Endothelial cell (in vitro differentiated cells): ENCODE results near the gene MGME1. TPM values are rescaled to one million over a fixed set of nuclear protein-coding genes. Genes with fewer than 3 reads are reported as not detected.

ENCODE experiments used
- DNase-seq: peaks from one replicate; pipeline ENCODE4 v3.0.0; 2021; ENCODE audit warnings: low spot score
- H3K27ac Mint-ChIP-seq: one replicate; pipeline ENCODE4 v1.8.0; 2021; ENCODE audit warnings: mixed read lengths, inconsistent platforms; ENCODE audit not compliant: unreplicated experiment
- H3K27me3 Mint-ChIP-seq: one replicate; pipeline ENCODE4 v1.8.0; 2021; ENCODE audit warnings: mild to moderate bottlenecking, moderate library complexity, mixed read lengths, inconsistent platforms; ENCODE audit not compliant: unreplicated experiment
- H3K36me3 Mint-ChIP-seq: one replicate; pipeline ENCODE4 v1.8.0; 2021; ENCODE audit warnings: mild to moderate bottlenecking, low read depth, mixed read lengths, inconsistent platforms; ENCODE audit not compliant: unreplicated experiment
- H3K4me1 Mint-ChIP-seq: one replicate; pipeline ENCODE4 v1.8.0; 2021; ENCODE audit warnings: mild to moderate bottlenecking, mixed read lengths, inconsistent platforms; ENCODE audit not compliant: unreplicated experiment
- H3K4me3 Mint-ChIP-seq: one replicate; pipeline ENCODE4 v1.8.0; 2021; ENCODE audit warnings: mild to moderate bottlenecking, mixed read lengths, inconsistent platforms; ENCODE audit not compliant: unreplicated experiment
- H3K9me3 Mint-ChIP-seq: one replicate; pipeline ENCODE4 v1.8.0; 2021; ENCODE audit warnings: mixed read lengths, inconsistent platforms; ENCODE audit not compliant: unreplicated experiment
- total RNA-seq: library from RNA; stranded (reverse); fragmentation: NEBNext Ultra II Directional; extraction: Animal tissue kit (Norgen Biotek cat#: 25700); gene quantifications from one replicate; pipeline ENCODE4 v1.2.1, GENCODE V29; 2021; ENCODE audit not compliant: unreplicated experiment
- TF ChIP-seq, protein P1 (sequence below): fragments of 200-600 bp; sonication (generic); IDR thresholded peaks from one replicate; pipeline ENCODE4 v1.5.0; 2021; ENCODE audit warnings: antibody characterized with exemption; ENCODE audit not compliant: unreplicated experiment

MGME1 gene
- total RNA-seq, 1 donor from 2014 or later = 17.5 TPM

DNA sequence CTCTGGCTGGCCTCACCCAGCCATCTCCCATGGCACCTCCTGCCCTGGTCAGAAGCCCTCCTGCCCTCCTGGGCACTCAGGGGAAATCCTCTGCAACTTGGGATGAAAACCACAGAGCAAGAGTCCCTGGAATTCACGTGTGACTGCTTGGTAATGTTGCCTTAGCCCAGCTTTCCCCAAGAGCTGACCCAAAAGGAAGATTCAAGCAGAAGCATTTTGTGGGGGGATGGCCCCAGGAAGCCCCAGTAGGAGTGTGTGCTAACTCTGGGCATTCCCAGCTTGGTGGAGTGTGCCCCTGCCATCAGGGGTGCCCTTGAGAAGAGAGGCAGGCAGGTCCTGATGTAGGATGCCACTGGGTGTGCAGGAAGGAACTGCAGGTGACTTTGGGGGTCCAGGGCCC, 35.7 kb upstream of the MGME1 start:
- H3K36me3 Mint-ChIP-seq = no peaks in the 10 kb centered on the region
- TF ChIP-seq, protein P1, sequence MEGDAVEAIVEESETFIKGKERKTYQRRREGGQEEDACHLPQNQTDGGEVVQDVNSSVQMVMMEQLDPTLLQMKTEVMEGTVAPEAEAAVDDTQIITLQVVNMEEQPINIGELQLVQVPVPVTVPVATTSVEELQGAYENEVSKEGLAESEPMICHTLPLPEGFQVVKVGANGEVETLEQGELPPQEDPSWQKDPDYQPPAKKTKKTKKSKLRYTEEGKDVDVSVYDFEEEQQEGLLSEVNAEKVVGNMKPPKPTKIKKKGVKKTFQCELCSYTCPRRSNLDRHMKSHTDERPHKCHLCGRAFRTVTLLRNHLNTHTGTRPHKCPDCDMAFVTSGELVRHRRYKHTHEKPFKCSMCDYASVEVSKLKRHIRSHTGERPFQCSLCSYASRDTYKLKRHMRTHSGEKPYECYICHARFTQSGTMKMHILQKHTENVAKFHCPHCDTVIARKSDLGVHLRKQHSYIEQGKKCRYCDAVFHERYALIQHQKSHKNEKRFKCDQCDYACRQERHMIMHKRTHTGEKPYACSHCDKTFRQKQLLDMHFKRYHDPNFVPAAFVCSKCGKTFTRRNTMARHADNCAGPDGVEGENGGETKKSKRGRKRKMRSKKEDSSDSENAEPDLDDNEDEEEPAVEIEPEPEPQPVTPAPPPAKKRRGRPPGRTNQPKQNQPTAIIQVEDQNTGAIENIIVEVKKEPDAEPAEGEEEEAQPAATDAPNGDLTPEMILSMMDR = no peak
- DNase-seq = no peak
- H3K9me3 Mint-ChIP-seq = no peaks in the 10 kb centered on the region
- H3K27me3 Mint-ChIP-seq = peaks cover 9% of the 10 kb centered on the region
- H3K27ac Mint-ChIP-seq = no peak overlapping the region
- H3K4me1 Mint-ChIP-seq = peaks cover 19% of the 10 kb centered on the region
- no peak overlapping the region for H3K4me3 Mint-ChIP-seq

DNA sequence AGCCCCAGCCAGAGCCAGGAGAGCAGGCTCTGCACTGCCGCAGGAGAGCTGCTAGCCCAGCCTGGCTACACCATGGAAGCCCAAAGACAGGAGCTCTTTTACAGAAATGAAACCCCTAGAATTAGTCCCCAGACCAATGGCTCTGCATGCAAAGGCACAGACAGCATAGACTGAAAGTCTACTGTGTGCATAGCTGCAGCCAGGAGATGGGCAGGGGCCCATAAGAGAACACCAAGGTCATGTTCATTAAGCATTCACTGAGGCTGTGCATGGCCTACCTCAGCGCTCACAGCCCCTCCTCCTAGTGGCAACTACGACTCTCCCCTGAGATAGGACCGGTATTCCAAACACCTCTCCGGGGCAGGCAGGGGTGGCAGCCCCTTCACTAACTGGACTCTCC, 35.1 kb upstream of the MGME1 start:
- H3K4me1 Mint-ChIP-seq = peaks cover 19% of the 10 kb centered on the region
- no peak overlapping the region for H3K27ac Mint-ChIP-seq
- no peaks in the 10 kb centered on the region for H3K36me3 Mint-ChIP-seq
- DNase-seq = no peak
- H3K4me3 Mint-ChIP-seq = no peak overlapping the region
- H3K9me3 Mint-ChIP-seq = no peaks in the 10 kb centered on the region
- TF ChIP-seq, protein P1 = no peak
- peaks cover 9% of the 10 kb centered on the region for H3K27me3 Mint-ChIP-seq

DNA sequence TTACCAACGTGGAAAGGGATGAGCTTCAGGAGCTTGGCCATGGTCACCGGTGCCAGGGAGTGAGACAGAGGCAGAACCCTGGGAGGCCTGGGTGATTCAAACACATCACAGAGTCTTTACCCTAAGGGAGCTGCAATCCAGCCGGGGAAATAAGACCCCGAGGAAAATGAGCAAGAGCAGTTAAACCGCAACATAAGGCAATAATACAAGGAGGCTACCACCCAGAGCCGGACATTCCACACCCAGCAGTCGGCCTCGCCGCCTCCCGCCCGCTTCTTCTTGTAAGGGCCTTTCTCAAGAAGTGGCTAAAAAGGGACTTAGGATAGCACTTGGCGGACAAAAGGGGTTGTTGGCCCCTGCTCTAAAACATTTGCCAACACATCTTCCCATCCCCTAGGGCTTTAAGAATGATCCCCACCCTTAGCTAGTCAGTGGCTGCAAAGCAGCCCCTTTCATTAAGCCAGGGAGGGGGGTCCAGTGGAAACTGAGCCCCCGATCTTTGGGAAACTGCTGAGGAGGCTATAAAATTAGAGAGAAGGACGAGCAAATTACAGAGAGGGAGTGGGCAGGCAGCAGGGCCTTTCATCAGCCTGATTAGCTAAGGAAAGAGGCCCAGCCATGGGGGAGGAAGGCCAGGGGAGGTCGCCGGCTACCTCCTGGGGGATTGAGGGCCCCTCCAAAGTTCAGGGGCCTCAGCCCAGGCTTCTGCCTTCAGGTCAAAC, 34.5 kb upstream of the MGME1 start:
- Mint-ChIP-seq H3K27me3 (peaks cover 9% of the 10 kb centered on the region), H3K4me3 (no peak overlapping the region), H3K36me3 (no peaks in the 10 kb centered on the region), H3K27ac (no peak overlapping the region), H3K4me1 (peaks cover 22% of the 10 kb centered on the region), H3K9me3 (no peaks in the 10 kb centered on the region)
- DNase-seq = no peak
- TF ChIP-seq, protein P1 = no peak

DNA sequence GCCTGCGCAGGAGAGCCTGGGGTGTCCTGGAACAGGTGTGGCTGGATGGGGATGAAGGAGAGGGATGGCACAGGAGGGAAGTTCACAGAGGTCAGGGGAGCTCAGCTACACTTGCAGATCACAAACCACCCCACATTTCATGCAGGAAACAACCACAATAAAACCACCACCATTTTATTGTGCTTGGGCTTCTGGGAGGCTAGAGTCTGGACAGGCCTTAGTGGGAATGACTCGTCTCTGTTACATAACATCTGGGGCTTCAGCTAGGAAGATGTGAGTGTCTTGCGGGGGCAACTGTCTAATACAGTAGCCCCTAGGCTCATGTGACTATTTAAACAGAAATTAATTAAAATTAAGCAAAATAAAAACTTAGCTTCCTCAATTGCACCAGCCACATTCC, 33.6 kb upstream of the MGME1 start:
- TF ChIP-seq, protein P1 = no peak
- no peak for DNase-seq
- Mint-ChIP-seq H3K27me3 (peaks cover 7% of the 10 kb centered on the region), H3K36me3 (no peaks in the 10 kb centered on the region), H3K9me3 (no peaks in the 10 kb centered on the region), H3K27ac (no peak overlapping the region), H3K4me1 (peaks cover 24% of the 10 kb centered on the region), H3K4me3 (no peak overlapping the region)

DNA sequence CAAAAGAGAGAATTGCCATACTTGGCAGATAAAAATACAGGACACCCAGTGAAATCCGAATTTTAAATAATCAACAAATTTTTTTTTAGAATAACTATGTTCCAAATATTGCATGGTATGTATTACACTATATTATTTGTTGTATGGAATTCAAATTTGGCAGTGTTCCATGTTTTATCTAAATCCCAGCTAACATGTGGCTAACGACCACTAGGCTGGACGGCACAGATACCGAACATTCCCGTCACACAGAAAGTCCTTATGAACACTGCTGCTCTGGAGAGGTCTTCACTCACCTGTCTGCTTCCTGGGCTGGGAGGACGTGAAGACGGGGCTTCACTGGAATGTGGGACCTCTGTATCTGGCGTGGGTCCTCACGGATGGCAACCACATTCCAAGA, 33.1 kb upstream of the MGME1 start:
- no peaks in the 10 kb centered on the region for H3K9me3 Mint-ChIP-seq
- TF ChIP-seq, protein P1 = no peak
- peaks cover 5% of the 10 kb centered on the region for H3K36me3 Mint-ChIP-seq
- H3K4me3 Mint-ChIP-seq = no peak overlapping the region
- H3K27me3 Mint-ChIP-seq = peaks cover 6% of the 10 kb centered on the region
- H3K4me1 Mint-ChIP-seq = peaks cover 24% of the 10 kb centered on the region
- no peak overlapping the region for H3K27ac Mint-ChIP-seq
- DNase-seq = no peak
